Left kidney (tissue), 8 donors: ENCODE measurements around the gene SLC39A10. TPM values are rescaled to one million over a fixed set of nuclear protein-coding genes. Genes with fewer than 3 reads are reported as not detected.

Source experiments
- DNase-seq: peaks from one replicate; pipeline ENCODE4 v3.0.0-alpha.2; 2013
- long read RNA-seq, 8 donors: transcript quantifications; one replicate each; lab custom pipeline, GENCODE V29; 2026
- polyA plus RNA-seq: library from polyadenylated mRNA; unstranded; fragments of 120-200 nt; gene quantifications from one replicate; pipeline ENCODE4 v1.2.1, GENCODE V29; 2013; ENCODE audit not compliant: insufficient read length

Gene SLC39A10
- polyA plus RNA-seq = 92.6 TPM
- long read RNA-seq, donor 1, full-length matches to known transcripts = 7 of 26 reads
- long read RNA-seq, donor 1, partial matches to known transcripts = 19 of 26 reads
- long read RNA-seq, donor 1, other reads (novel, unspliced or antisense) = 0 of 26 reads
- long read RNA-seq, donor 2, full-length matches to known transcripts = 3 of 35 reads
- long read RNA-seq, donor 2, partial matches to known transcripts = 32 of 35 reads
- long read RNA-seq, donor 2, other reads (novel, unspliced or antisense) = 0 of 35 reads
- long read RNA-seq, donor 3, full-length matches to known transcripts = 1 of 12 reads
- long read RNA-seq, donor 3, partial matches to known transcripts = 11 of 12 reads
- long read RNA-seq, donor 3, other reads (novel, unspliced or antisense) = 0 of 12 reads
- long read RNA-seq, donor 4, partial matches to known transcripts = 0 of 1 reads
- long read RNA-seq, donor 4, other reads (novel, unspliced or antisense) = 0 of 1 reads
- long read RNA-seq, donor 5, full-length matches to known transcripts = 2 of 14 reads
- long read RNA-seq, donor 5, partial matches to known transcripts = 12 of 14 reads
- long read RNA-seq, donor 5, other reads (novel, unspliced or antisense) = 0 of 14 reads
- long read RNA-seq, donor 6, full-length matches to known transcripts = 5 of 95 reads
- long read RNA-seq, donor 6, partial matches to known transcripts = 90 of 95 reads
- long read RNA-seq, donor 6, other reads (novel, unspliced or antisense) = 0 of 95 reads
- long read RNA-seq, donor 7, full-length matches to known transcripts = 1 of 30 reads
- long read RNA-seq, donor 7, partial matches to known transcripts = 29 of 30 reads
- long read RNA-seq, donor 7, other reads (novel, unspliced or antisense) = 0 of 30 reads
- long read RNA-seq, donor 8, full-length matches to known transcripts = 3 of 16 reads
- long read RNA-seq, donor 8, partial matches to known transcripts = 13 of 16 reads
- long read RNA-seq, donor 8, other reads (novel, unspliced or antisense) = 0 of 16 reads

DNA sequence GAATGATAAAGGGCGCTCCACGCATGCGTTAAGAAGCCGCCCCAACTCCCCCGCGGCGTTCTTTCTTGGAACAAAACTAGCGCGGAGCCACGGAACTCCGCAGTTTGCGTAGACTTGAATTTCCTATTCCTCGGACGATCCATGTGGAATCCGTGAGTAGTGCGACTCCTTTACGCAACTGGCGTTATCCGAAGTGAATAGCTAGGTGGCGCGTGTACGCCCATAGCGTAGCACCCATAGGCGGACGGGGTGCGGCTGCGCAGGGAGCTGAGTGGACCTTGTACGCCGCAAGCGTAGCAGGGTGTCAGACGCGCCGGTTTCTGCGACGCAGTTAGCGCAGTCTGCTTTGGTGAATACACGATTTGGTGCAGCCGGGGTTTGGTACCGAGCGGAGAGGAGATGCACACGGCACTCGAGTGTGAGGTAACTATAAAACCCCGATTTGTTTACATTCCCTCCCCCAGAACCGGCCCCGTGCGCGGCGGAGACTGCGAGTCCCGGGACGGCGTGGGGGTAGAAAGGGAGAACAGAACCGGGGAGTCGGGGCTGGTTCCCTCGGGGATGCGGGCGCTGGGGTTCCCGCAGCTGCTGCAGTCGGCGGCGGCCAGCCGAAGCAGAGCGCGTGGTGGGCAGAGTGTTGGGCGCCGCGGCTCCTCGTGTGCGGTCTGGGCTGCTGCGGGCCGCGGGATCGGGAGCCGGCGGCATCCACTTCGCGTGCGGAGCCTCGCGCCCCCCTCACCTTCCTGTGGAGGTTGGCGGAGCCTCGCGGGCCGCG lies at the start of gene SLC39A10:
TSS of gene SLC39A10 (plus strand) at position 368 of the 775 bp plus-strand sequence. CDS start 22,817 bp downstream, outside the sequence.
- DNase-seq = peak; percentile 99

- no peak for DNase-seq
Measured at GRCh38 chr2:195608768-195609454, 48.1 kb upstream of the SLC39A10 start.

GRCh38 chr2:195610717-195611116 lies 46.3 kb upstream of the SLC39A10 start:
- DNase-seq = no peak

- DNase-seq = peak; percentile 75
Measured at GRCh38 chr2:195612611-195613495, 44.2 kb upstream of the SLC39A10 start.

DNA sequence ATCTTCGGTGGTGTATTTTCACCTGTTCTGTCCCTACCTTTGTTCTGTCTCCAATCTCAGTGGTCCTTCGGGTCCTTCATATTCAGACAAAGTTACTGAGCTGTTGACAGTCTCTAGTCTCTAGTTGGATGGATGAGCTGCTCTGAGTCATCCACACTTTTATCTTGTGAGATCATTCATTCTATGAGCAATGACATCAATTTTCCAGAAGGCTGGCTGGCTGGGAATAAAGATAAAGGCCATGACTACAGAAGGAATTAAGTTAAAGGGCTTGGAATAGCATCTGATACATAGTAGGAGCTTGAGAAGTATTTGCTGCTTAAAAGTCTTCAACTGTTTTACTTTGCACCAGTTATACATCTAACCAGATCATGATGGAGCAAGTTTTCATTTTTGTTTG lies 43.1 kb upstream of the SLC39A10 start:
- no peak for DNase-seq

DNA sequence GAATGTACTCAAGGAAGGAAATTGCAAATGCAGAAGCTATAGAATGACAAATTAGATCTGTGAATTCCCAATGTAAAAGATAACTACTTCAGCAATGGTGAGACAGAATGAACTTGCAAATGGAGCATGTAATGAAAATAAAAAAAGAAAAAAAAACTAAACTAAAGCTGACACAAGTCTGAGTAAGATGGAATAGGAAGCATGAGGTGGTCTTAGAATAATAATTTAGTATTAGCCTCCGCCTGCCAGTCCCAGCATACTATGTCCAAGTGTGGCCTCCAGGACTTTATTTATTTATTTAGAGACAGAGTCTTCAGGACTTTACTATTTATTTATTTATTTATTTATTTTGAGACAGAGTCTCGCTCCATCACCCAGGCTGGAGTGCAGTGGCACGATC lies 37.4 kb upstream of the SLC39A10 start:
- no peak for DNase-seq

- no peak for DNase-seq
Measured at GRCh38 chr2:195620501-195620900, 36.5 kb upstream of the SLC39A10 start.

DNA sequence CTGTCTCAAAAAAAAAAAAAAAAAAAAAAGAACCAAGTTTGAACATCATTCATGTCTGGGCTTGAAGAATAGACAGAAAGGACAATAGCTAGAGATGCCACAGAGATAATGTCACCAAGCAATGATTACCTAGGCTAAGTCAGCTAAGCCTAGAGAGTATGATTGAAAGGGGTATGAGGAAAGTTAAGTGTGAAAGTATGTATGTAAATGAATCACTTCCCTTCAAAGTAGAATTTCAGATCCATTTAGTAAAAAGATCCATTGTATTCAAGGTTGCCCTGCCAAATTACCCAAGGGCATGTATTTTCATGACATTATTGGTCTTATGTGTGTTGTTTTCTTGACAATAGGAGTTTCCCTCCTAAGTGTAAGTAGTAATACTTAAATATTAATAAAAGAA lies 34.1 kb upstream of the SLC39A10 start:
- no peak for DNase-seq

DNA sequence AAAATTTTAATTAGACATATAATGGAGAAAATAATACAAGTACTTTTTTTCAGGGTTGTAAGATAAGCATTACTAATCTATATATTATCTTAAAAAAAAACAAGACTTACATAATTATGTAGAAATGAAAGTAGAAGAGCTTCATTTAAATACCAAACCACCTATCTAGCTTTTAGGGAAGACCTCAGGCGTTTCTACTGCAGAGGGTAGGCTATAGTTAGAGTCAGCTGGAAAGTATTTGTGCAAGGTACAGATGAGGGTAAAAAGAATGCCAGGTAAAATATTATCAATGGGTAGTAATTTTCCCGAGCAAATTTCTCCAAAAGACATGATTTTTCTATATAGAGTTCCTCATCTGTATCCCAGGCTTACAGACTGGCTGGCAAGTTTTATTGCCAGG lies 30.5 kb upstream of the SLC39A10 start:
- no peak for DNase-seq

- DNase-seq = no peak
Measured at GRCh38 chr2:195628666-195629065, 28.4 kb upstream of the SLC39A10 start.

- no peak for DNase-seq
Measured at GRCh38 chr2:195632856-195633572, 24.0 kb upstream of the SLC39A10 start.

- DNase-seq = no peak
Measured at GRCh38 chr2:195633573-195633870, 23.5 kb upstream of the SLC39A10 start.

DNA sequence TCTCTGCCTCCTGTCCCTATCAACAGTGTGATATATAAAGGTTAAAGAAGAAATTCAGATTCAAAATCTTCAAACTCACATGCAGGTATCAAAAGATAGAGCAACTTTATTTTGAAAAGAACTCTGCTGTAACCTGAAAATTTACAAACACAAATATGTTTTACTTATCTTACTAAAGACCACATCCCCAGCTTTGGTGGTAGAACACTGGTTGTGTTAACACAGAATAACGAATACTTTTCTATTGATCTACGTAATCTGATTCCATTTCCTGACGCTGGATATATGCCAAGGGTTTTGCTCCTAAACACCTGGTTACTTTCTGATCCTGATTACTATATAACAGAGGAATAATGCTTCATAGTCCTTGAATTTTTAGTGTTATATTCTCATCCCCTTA lies 23.1 kb upstream of the SLC39A10 start:
- no peak for DNase-seq

- DNase-seq = no peak
Measured at GRCh38 chr2:195636890-195637289, 20.1 kb upstream of the SLC39A10 start.

DNA sequence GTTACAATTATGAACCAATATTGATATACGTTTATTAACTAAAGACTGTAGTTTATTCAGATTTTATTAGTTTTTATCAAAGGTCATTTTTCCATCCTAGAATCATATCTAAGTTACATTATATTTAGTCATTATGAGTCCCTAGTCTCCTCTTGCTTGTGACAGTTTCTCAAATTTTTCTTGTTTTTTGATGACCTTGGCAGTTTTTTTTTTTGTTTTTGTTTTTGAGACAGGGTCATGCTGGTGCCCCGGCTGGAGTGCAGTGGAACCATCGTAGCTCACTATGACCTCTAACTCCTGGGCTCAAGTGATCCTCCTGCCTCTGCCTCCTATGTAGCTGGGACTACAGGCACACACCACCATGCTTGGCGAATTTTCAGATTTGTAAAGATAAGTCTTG lies 18.3 kb upstream of the SLC39A10 start:
- no peak for DNase-seq

DNA sequence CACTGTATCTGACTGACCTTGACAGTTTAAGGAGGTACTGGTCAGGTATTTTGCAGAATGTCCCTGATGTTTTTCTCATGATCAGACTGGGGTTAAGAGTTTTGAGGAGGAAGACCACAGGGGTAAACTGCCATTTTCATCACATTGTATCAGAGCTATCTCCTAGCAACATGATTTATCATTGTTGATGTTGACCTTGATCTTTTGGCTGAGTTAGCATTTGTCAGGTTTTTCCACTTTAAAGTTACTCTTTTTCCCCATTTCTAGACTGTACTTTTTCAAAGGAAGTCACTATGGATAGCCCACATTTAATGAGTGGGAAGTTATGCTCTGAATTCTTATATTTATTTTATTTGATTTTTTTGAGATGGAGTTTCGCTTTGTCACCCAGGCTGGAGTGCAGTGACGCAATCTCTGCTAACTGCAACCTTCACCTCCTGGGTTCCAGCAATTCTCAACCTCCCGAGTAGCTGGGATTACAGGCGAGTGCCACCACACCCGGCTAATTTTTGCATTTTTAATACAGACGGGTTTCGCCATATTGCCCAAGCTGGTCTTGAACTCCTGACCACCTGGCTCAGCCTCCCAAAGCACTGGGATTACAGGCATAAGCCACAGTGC lies 17.7 kb upstream of the SLC39A10 start:
- no peak for DNase-seq

DNA sequence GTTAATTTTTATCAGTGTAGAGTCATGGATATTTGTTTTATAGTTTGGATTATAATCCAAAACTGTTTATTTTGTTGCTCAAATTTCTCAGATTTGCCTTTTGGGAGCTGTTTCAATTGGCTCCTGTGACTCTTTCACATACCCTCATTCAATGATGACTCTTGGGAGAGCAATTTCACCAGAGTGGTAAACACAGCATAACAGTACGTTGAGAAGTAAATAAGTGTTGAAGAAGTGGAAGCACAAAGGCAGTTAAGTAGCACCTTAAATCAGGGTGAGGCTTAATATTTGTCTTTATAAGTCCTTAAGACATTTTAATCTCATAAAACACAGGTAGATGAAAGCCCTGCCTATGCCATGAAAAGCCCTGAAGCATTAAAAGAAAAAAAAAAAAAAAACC lies 17.1 kb upstream of the SLC39A10 start:
- DNase-seq = no peak

GRCh38 chr2:195642027-195642678 lies 14.9 kb upstream of the SLC39A10 start:
- DNase-seq = no peak

GRCh38 chr2:195642679-195643068 lies 14.4 kb upstream of the SLC39A10 start:
- no peak for DNase-seq
